ENCODE measurements around the gene GPC1. TPM values are rescaled to one million over a fixed set of nuclear protein-coding genes. Genes with fewer than 3 reads are reported as not detected.

GPC1 gene
- total and polyA plus RNA-seq, 3 experiments from 2014 or later = 0.17 to 2.4 (median 1.9) TPM

DNA sequence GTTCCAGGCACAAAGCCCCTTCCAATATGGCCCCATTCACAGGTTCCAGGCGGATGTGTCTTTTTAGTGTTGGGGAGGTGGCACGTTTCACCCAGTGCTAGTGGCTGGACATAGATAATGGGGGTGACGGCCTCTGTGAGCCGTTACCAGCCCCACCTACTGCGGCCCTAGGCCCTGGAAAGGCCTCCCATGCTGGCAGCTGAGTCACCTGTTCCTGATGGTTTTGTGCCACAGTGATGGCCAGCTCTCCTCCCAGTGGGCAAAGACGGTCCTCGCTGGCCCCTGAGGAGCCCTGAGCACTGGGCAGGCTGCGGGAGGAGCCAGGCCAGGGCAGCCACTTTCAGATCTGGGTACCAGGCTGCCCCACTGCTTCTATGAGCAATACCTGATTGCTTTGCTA, 40.0 kb upstream of the GPC1 start:
- Mint-ChIP-seq H3K4me3 (no peak overlapping the region), H3K9me3 (no peaks in the 10 kb centered on the region), H3K27me3 (peaks cover 4 to 8% of the 10 kb centered on the region in 2 donors), H3K4me1 (peaks cover 0 to 7% (median 5%) of the 10 kb centered on the region in 3 donors), H3K36me3 (no peaks in the 10 kb centered on the region), H3K27ac (no peak overlapping the region)
- no peaks in the 10 kb centered on the region for H3K9me3 ChIP-seq (ENCODE audit: low read length)
- no peaks in the 10 kb centered on the region for H3K27me3 ChIP-seq (ENCODE audit: insufficient read depth, low read length, poor library complexity, severe bottlenecking)
- POLR2A ChIA-PET = interaction anchor here (0.6 kb wide), 1 partner anchor 323 kb away, joined by 3 read pairs; no protein-coding TSS in a partner anchor
- H3K36me3 ChIP-seq (ENCODE audit: insufficient read depth, low read length) = no peaks in the 10 kb centered on the region
- no peak for DNase-seq
- no peaks in the 10 kb centered on the region for H3K4me1 ChIP-seq (ENCODE audit: insufficient read depth, low read length)
- CTCF ChIA-PET = no interaction called here
- no peak overlapping the region for H3K4me3 ChIP-seq (ENCODE audit: low read length)
- H3K27ac ChIP-seq (ENCODE audit: low read depth, low read length) = no peak overlapping the region

DNA sequence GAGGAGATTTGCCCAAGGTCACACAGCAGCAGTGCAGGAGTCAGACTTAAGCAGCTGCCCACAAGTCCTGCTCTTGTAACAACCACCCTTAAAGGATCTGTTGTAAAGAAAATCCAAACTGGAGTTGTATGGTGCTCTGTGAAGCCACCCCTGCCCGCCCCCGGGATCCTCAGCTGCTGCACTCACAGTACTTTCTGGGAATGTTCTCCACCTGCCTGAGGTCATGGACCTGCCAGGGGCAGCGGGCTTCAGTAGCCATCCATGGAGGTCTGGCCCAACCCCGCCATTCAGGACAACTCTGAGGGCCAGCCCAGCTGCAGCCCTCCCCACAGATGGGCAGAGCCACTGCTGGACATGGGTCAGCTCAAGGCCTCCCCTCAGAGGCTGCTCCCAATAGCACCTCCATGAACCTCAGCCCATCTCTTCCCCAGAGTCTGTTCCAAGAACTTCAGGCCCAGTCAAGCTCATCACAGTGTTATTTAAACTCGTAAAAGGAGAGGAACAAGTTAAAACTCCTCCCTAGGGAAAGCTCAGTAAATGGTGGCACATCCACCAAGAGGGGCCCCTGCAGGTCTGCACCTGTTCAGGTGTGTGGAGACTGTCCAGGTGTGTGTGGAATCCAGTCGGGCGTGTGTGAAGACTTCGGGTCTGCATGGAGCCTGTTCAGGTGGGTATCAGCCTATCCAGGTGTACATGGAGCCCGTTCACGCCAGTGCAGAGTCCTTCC, 39.4 kb upstream of the GPC1 start:
- no peaks in the 10 kb centered on the region for H3K36me3 Mint-ChIP-seq
- H3K27ac ChIP-seq (ENCODE audit: low read depth, low read length) = no peak overlapping the region
- no peak overlapping the region for H3K4me3 ChIP-seq (ENCODE audit: low read length)
- H3K27me3 Mint-ChIP-seq = peaks cover 4 to 11% of the 10 kb centered on the region in 2 donors
- H3K4me1 Mint-ChIP-seq = peaks cover 0 to 7% (median 5%) of the 10 kb centered on the region in 3 donors
- no peak overlapping the region for H3K4me3 Mint-ChIP-seq
- H3K27me3 ChIP-seq (ENCODE audit: insufficient read depth, low read length, poor library complexity, severe bottlenecking) = no peaks in the 10 kb centered on the region
- H3K9me3 Mint-ChIP-seq = no peaks in the 10 kb centered on the region
- ChIA-PET POLR2A (interaction anchor here (0.6 kb wide), 1 partner anchor 323 kb away, joined by 3 read pairs; no protein-coding TSS in a partner anchor), CTCF (no interaction called here)
- no peaks in the 10 kb centered on the region for H3K4me1 ChIP-seq (ENCODE audit: insufficient read depth, low read length)
- H3K9me3 ChIP-seq (ENCODE audit: low read length) = no peaks in the 10 kb centered on the region
- no peak for DNase-seq
- H3K36me3 ChIP-seq (ENCODE audit: insufficient read depth, low read length) = no peaks in the 10 kb centered on the region
- no peak overlapping the region for H3K27ac Mint-ChIP-seq

DNA sequence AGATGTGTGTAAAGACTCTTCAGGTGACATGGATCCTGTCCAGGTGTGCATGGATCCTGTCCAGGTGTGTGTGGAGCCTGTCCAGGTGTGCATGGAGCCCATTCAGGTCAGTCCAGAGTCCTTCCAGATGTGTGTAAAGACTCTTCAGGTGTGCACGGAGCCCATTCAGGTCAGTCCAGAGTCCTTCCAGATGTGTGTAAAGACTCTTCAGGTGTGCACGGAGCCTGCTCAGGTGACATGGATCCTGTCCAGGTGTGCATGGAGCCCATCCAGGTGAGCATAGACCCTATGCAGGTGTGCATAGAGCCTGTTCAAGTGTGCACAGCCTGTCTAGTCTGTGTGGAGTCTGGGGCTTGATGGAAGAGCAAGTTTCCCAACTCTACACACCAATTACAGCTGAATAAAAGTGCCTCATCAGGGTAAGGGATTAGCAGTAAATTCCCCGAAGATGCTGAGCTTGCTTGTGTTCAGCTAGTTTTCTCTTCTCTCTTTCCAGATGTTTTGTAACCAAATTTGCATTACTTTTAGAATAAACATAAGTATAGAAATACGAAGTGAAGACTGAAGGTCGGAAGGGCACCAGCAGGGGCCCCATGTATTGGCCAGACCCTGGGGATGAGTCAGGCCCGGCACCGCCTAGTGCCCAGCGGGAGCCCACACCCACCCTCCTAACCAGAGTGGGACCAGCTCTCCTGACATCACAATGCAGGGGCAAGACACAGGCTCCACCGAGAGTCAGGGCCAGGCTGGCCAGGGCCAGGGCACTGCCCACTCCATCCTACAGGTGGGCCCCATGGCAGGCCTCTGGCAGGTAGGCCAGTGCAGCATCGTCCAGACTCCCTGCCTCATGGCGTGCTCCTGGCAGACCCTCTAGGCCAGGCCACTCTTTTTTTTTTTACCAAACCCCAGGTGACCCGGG, 38.6 kb upstream of the GPC1 start:
- H3K4me1 ChIP-seq (ENCODE audit: insufficient read depth, low read length) = no peaks in the 10 kb centered on the region
- H3K9me3 Mint-ChIP-seq = no peaks in the 10 kb centered on the region
- POLR2A ChIA-PET = no interaction called here
- peaks cover 4 to 11% of the 10 kb centered on the region in 2 donors for H3K27me3 Mint-ChIP-seq
- CTCF ChIA-PET = no interaction called here
- no peak overlapping the region for H3K27ac Mint-ChIP-seq
- H3K27me3 ChIP-seq (ENCODE audit: insufficient read depth, low read length, poor library complexity, severe bottlenecking) = no peaks in the 10 kb centered on the region
- H3K4me3 Mint-ChIP-seq = no peak overlapping the region
- H3K27ac ChIP-seq (ENCODE audit: low read depth, low read length) = no peak overlapping the region
- DNase-seq = no peak
- H3K36me3 Mint-ChIP-seq = no peaks in the 10 kb centered on the region
- H3K36me3 ChIP-seq (ENCODE audit: insufficient read depth, low read length) = no peaks in the 10 kb centered on the region
- no peaks in the 10 kb centered on the region for H3K9me3 ChIP-seq (ENCODE audit: low read length)
- H3K4me3 ChIP-seq (ENCODE audit: low read length) = no peak overlapping the region
- H3K4me1 Mint-ChIP-seq = peaks cover 0 to 7% (median 5%) of the 10 kb centered on the region in 3 donors

DNA sequence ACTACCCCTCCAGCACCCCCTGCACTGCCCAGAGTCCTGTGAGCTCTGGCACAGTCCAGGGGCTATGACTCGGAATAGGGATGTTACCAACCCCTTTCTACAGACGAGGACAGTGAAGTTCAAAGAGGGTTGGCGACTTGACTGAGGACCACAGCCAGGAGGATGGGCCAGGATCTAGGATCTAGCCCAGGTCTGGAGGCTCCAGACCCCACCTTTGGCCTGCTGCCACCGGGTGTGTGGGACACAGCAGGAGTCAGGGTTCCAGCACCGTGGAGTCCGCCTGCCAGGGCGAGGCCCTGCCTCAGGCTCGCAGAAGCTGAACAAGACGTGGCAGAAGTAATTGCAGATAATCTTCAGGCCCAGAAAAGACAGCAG, 37.9 kb upstream of the GPC1 start:
- Mint-ChIP-seq H3K27me3 (peaks cover 4 to 15% of the 10 kb centered on the region in 2 donors), H3K4me1 (peaks cover 3 to 6% (median 3%) of the 10 kb centered on the region in 3 donors), H3K27ac (no peak overlapping the region), H3K4me3 (no peak overlapping the region), H3K9me3 (no peaks in the 10 kb centered on the region), H3K36me3 (no peaks in the 10 kb centered on the region)
- H3K27ac ChIP-seq (ENCODE audit: low read depth, low read length) = no peak overlapping the region
- ChIA-PET CTCF (no interaction called here), POLR2A (no interaction called here)
- no peaks in the 10 kb centered on the region for H3K9me3 ChIP-seq (ENCODE audit: low read length)
- no peak for DNase-seq
- H3K36me3 ChIP-seq (ENCODE audit: insufficient read depth, low read length) = no peaks in the 10 kb centered on the region
- no peak overlapping the region for H3K4me3 ChIP-seq (ENCODE audit: low read length)
- no peaks in the 10 kb centered on the region for H3K27me3 ChIP-seq (ENCODE audit: insufficient read depth, low read length, poor library complexity, severe bottlenecking)
- H3K4me1 ChIP-seq (ENCODE audit: insufficient read depth, low read length) = no peaks in the 10 kb centered on the region

DNA sequence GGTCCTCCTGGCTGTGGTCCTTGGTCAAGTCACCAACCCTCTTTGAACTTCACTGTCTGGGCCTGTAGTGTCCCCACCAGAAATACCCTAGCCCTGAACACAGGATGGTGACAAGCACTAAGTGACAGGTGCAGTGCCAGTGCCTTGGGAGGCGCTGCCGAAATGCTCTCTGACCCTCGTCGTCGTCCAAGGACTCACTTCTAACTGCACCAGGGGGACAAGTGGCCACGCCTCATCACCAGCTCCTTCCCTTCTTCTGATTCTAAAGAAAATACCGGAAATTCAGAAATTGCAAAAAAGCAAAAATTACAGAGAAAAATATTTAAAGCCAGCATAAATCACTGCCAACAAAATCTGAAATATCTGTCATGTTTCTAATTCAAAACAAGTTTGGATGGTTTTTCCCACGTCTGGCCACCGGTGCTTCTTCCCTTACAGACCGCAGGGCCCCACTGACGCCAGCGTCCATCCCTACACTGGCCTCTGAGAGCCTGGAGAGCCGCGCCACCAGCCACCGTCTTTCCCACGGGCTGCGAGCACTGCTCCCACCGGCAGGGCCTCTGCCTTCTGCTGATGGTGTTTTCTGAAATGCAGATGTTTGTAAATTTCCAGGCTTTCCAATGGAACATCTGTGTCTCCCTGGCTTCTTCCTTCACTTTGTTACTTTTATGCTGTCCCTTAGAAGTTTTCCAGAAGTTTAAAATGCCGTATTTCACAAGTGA, 37.4 kb upstream of the GPC1 start:
- no peaks in the 10 kb centered on the region for H3K9me3 Mint-ChIP-seq
- no peak overlapping the region for H3K4me3 ChIP-seq (ENCODE audit: low read length)
- H3K4me1 Mint-ChIP-seq = peaks cover 0 to 9% (median under 1%) of the 10 kb centered on the region in 3 donors
- H3K36me3 ChIP-seq (ENCODE audit: insufficient read depth, low read length) = no peaks in the 10 kb centered on the region
- H3K27me3 Mint-ChIP-seq = peaks cover 3 to 16% of the 10 kb centered on the region in 2 donors
- H3K4me1 ChIP-seq (ENCODE audit: insufficient read depth, low read length) = no peaks in the 10 kb centered on the region
- no peak overlapping the region for H3K4me3 Mint-ChIP-seq
- DNase-seq = no peak
- no peak overlapping the region for H3K27ac ChIP-seq (ENCODE audit: low read depth, low read length)
- H3K9me3 ChIP-seq (ENCODE audit: low read length) = no peaks in the 10 kb centered on the region
- ChIA-PET POLR2A (no interaction called here), CTCF (no interaction called here)
- no peaks in the 10 kb centered on the region for H3K36me3 Mint-ChIP-seq
- H3K27me3 ChIP-seq (ENCODE audit: insufficient read depth, low read length, poor library complexity, severe bottlenecking) = no peaks in the 10 kb centered on the region
- no peak overlapping the region for H3K27ac Mint-ChIP-seq

DNA sequence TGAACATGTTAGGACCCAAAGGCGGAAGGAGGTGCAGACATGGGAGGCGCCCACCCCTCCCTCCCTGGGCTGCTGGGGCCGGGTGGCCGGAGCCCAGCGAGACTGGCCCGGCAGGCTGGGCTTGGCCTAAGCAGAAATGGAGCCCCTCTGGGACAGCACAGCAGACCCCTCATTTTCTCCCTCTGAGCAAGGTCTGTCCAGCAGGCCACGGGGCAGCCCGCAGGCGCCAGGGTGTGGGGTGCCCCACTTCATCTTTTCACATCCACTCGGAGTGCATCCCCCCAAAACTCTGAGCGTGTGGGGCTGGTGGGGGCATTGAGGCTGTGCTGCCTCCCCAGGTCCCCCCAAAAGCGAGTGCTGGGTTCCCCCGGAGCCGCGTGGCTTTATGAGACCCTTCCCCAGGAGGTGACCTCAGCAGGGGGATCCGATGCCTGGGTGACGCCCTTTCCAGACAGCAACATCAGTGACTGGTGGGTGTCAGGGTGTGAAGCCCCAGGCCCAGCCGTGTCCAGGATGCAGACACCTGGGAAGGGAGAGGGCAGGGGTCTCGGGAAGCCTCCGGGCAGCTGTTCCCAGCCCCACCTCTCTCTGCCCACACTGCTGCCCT, 36.7 kb upstream of the GPC1 start:
- no peak overlapping the region for H3K4me3 Mint-ChIP-seq
- H3K27me3 ChIP-seq (ENCODE audit: insufficient read depth, low read length, poor library complexity, severe bottlenecking) = no peaks in the 10 kb centered on the region
- H3K4me1 Mint-ChIP-seq = peaks cover 2 to 15% (median 5%) of the 10 kb centered on the region in 3 donors
- no peak overlapping the region for H3K4me3 ChIP-seq (ENCODE audit: low read length)
- no peaks in the 10 kb centered on the region for H3K9me3 Mint-ChIP-seq
- ChIA-PET POLR2A (no interaction called here), CTCF (no interaction called here)
- DNase-seq = no peak
- H3K27me3 Mint-ChIP-seq = peaks cover 2 to 19% of the 10 kb centered on the region in 2 donors
- H3K9me3 ChIP-seq (ENCODE audit: low read length) = no peaks in the 10 kb centered on the region
- H3K27ac Mint-ChIP-seq = no peak overlapping the region
- H3K36me3 ChIP-seq (ENCODE audit: insufficient read depth, low read length) = no peaks in the 10 kb centered on the region
- no peak overlapping the region for H3K27ac ChIP-seq (ENCODE audit: low read depth, low read length)
- H3K4me1 ChIP-seq (ENCODE audit: insufficient read depth, low read length) = no peaks in the 10 kb centered on the region
- no peaks in the 10 kb centered on the region for H3K36me3 Mint-ChIP-seq

DNA sequence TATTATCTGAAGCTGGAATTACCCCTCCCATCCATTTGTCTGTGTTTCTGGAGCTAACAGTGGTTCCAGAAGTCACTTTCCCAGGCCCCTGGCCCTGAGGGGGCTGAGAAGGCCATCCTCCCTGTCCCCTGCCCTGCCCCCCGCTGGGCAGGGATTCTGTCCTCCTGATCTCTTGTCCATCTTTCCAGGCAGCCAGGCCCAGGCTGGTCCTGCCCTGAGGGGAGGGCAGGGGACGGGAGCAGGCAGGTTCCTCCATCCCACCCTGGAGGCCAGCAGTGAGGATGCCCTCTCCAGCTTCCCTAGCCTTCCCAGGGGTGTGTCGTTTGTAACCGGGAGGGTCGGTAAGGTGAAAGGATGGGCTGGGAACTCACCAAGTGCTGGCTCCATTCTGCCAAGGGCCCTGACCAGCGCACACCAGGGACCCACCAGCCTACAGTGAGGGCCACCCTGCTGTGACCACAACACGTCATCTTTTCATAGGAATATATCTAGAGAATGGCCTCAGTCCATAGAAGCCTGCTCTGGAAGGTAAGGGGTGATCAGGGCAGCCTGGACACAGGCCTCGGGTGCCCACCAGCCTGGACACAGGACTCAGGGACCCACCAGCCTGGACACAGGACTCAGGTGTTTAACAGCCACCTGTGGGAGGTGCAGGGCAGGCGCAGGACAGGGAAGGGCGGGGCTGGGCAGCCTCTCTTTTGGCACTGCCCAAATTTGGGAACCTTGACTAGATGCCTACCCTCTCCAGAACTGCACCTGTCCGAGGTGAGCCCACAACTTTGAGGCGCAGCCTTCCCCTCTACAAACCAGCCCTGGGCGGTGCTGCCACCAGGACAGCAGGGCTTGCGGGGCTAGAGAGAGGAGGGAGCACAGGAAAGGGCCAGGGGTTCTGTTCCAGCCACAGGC, 35.8 kb upstream of the GPC1 start:
- Histone ChIP-seq H3K9me3 (ENCODE audit: low read length) (no peaks in the 10 kb centered on the region), H3K27me3 (ENCODE audit: insufficient read depth, low read length, poor library complexity, severe bottlenecking) (no peaks in the 10 kb centered on the region), H3K4me1 (ENCODE audit: insufficient read depth, low read length) (no peaks in the 10 kb centered on the region), H3K36me3 (ENCODE audit: insufficient read depth, low read length) (no peaks in the 10 kb centered on the region), H3K4me3 (ENCODE audit: low read length) (no peak overlapping the region), H3K27ac (ENCODE audit: low read depth, low read length) (no peak overlapping the region)
- DNase-seq = no peak
- Mint-ChIP-seq H3K27ac (no peak overlapping the region), H3K4me1 (peaks cover 2 to 15% (median 5%) of the 10 kb centered on the region in 3 donors), H3K4me3 (no peak overlapping the region), H3K9me3 (no peaks in the 10 kb centered on the region), H3K27me3 (peaks cover 2 to 19% of the 10 kb centered on the region in 2 donors), H3K36me3 (no peaks in the 10 kb centered on the region)
- POLR2A ChIA-PET = no interaction called here
- CTCF ChIA-PET = no interaction called here
